ENCODE results near the gene MAP2.

Gene MAP2

GRCh38 chr2:209463226-209463625 is 39.4 kb downstream of the MAP2 start:
- Histone ChIP-seq H3K36me3 (replicated peaks) (no peaks in the 10 kb centered on the region), H3K4me3 (ENCODE audit: low read depth, low read length) (no peak overlapping the region), H3K27me3 (replicated peaks) (no peaks in the 10 kb centered on the region), H3K27ac (no peak overlapping the region)
- TF ChIP-seq, protein P1, sequence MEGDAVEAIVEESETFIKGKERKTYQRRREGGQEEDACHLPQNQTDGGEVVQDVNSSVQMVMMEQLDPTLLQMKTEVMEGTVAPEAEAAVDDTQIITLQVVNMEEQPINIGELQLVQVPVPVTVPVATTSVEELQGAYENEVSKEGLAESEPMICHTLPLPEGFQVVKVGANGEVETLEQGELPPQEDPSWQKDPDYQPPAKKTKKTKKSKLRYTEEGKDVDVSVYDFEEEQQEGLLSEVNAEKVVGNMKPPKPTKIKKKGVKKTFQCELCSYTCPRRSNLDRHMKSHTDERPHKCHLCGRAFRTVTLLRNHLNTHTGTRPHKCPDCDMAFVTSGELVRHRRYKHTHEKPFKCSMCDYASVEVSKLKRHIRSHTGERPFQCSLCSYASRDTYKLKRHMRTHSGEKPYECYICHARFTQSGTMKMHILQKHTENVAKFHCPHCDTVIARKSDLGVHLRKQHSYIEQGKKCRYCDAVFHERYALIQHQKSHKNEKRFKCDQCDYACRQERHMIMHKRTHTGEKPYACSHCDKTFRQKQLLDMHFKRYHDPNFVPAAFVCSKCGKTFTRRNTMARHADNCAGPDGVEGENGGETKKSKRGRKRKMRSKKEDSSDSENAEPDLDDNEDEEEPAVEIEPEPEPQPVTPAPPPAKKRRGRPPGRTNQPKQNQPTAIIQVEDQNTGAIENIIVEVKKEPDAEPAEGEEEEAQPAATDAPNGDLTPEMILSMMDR (IDR thresholded peaks at IDR 0.05; ENCODE audit: low read depth, low read length, missing control alignments) = peak; percentile 54
- in situ Hi-C loops (cut with HindIII; ENCODE audit: low pct_ligation_motif_present, low sequenced_read_pairs) = no loop called here
- no peak for DNase-seq

GRCh38 chr2:209463835-209464234 is 40.0 kb downstream of the MAP2 start:
- TF ChIP-seq, protein P1 (IDR thresholded peaks at IDR 0.05; ENCODE audit: low read depth, low read length, missing control alignments) = no peak
- in situ Hi-C loops (cut with HindIII; ENCODE audit: low pct_ligation_motif_present, low sequenced_read_pairs) = no loop called here
- Histone ChIP-seq H3K27me3 (replicated peaks) (no peaks in the 10 kb centered on the region), H3K36me3 (replicated peaks) (no peaks in the 10 kb centered on the region), H3K27ac (no peak overlapping the region), H3K4me3 (ENCODE audit: low read depth, low read length) (no peak overlapping the region)
- no peak for DNase-seq

- TF ChIP-seq, protein P1 (IDR thresholded peaks at IDR 0.05; ENCODE audit: low read depth, low read length, missing control alignments) = no peak
- in situ Hi-C loops (cut with HindIII; ENCODE audit: low pct_ligation_motif_present, low sequenced_read_pairs) = no loop called here
- H3K4me3 ChIP-seq (ENCODE audit: low read depth, low read length) = no peak overlapping the region
- H3K36me3 ChIP-seq (replicated peaks) = no peaks in the 10 kb centered on the region
- DNase-seq = no peak
- no peaks in the 10 kb centered on the region for H3K27me3 ChIP-seq (replicated peaks)
- H3K27ac ChIP-seq = no peak overlapping the region
These were observed 45.0 kb downstream of the MAP2 start for GRCh38 chr2:209468846-209469245.

DNA sequence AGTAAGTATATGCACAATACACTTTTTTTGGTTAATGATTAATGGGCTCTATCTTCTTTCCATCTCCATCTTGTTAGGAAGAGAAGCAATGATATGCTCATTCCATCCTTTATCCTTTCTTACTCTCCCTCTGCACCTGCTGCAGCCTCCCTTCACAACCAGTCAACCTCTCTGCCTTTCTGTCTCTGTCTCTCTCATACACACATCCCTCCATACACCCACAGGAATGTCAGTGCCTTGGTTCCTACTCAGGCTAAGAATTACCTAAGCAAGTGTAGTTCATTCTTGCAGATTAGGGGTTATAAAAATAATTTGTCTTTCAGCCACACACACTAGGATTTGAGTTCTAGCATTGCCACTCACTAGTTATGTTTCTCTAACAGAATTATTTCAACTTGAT is 45.6 kb downstream of the MAP2 start:
- TF ChIP-seq, protein P1 (IDR thresholded peaks at IDR 0.05; ENCODE audit: low read depth, low read length, missing control alignments) = no peak
- DNase-seq = no peak
- Histone ChIP-seq H3K27ac (no peak overlapping the region), H3K4me3 (ENCODE audit: low read depth, low read length) (no peak overlapping the region), H3K27me3 (replicated peaks) (no peaks in the 10 kb centered on the region), H3K36me3 (replicated peaks) (no peaks in the 10 kb centered on the region)
- in situ Hi-C loops (cut with HindIII; ENCODE audit: low pct_ligation_motif_present, low sequenced_read_pairs) = no loop called here

DNA sequence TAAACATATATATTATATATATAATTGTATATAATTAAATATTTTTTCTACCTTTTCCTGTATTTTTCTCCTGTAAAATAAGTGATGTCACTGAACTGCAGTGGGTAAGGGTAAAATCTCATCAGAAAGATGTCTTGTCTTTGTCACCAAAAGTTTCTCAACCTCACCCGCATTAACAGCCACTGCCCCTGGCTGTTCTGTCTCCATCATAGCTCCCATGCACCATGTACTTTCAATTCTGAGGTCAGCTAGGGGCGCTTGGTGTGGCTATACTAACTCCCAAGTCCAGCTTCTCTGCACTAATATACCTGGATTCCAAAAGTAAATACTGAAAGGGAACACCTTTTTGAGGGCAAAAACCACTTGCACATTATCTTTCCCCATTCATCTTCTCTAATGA is 46.6 kb downstream of the MAP2 start:
- Histone ChIP-seq H3K36me3 (replicated peaks) (no peaks in the 10 kb centered on the region), H3K27ac (no peak overlapping the region)
- in situ Hi-C loops (cut with HindIII; ENCODE audit: low pct_ligation_motif_present, low sequenced_read_pairs) = no loop called here

GRCh38 chr2:209471037-209471436 is 47.2 kb downstream of the MAP2 start:
- Histone ChIP-seq H3K36me3 (replicated peaks) (no peaks in the 10 kb centered on the region), H3K4me3 (ENCODE audit: low read depth, low read length) (no peak overlapping the region), H3K27ac (no peak overlapping the region), H3K27me3 (replicated peaks) (no peaks in the 10 kb centered on the region)
- TF ChIP-seq, protein P1 (IDR thresholded peaks at IDR 0.05; ENCODE audit: low read depth, low read length, missing control alignments) = no peak
- in situ Hi-C loops (cut with HindIII; ENCODE audit: low pct_ligation_motif_present, low sequenced_read_pairs) = no loop called here
- peak; percentile 18 for DNase-seq

More for the DNA sequence above, 46.6 kb downstream of the MAP2 start:
- H3K27me3 ChIP-seq (replicated peaks) = no peaks in the 10 kb centered on the region
- no peak for DNase-seq
- TF ChIP-seq, protein P1 (IDR thresholded peaks at IDR 0.05; ENCODE audit: low read depth, low read length, missing control alignments) = no peak
- no peak overlapping the region for H3K4me3 ChIP-seq (ENCODE audit: low read depth, low read length)
